ENCODE data around the gene ERC1. TPM values are rescaled to one million over a fixed set of nuclear protein-coding genes. Genes with fewer than 3 reads are reported as not detected.

The ERC1 gene
- total and polyA plus RNA-seq, 9 of the 15 experiments (the other 6 are each of a cell fraction or from before 2014, with no cell fraction given) = 0.74 to 11.8 (median 4.8) TPM

DNA sequence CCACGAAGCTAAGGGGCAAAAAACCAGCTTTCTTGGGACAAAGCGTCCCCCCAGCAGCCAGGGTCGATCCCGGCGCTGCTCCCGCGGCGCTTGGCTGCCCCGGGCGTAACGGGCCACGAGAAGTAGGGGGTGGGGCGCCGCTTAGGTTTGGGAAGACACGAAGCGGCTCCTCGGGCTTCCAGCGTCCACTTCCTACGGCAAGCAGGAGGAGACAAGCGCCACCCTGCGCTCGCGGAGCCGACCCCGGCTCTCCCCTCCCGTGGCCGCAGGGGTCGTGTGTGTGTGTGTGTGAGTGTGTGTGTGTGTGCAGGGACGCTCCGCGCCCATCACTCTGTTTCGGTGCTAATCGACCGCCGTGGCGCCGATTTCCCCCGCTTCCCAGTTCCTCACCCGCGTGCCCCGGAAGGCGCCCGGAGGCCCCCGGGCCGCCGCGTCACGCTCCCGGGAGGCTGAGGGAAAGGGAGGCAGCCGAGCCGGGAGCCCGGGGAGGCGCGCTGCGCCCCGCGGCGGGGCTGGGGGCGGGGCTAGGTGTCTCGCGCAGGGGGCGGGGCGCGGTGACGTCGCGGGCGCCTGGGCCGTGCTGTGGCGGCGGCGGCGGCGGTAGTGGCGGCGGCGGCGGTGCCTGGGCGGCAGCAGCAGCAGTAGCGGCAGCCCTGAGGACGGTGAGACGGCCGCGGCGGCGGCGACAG is at the start of gene ERC1 (continued):
- TF ChIP-seq MAX (CRISPR knock-in tag; IDR thresholded peaks at IDR 0.05) = peak; percentile 63
- peak; percentile 67 to 88 for TF ChIP-seq MAZ (CRISPR knock-in tag; conservative IDR thresholded peaks at IDR 0.05 in 1 of 2, IDR thresholded peaks at IDR 0.05 in 1 of 2)
- TF ChIP-seq ZNF408 (CRISPR knock-in tag; IDR thresholded peaks at IDR 0.05; ENCODE audit: low read depth) = no peak
- TF ChIP-seq HMG20B (CRISPR knock-in tag; IDR thresholded peaks at IDR 0.05) = no peak
- TF ChIP-seq, protein P1, sequence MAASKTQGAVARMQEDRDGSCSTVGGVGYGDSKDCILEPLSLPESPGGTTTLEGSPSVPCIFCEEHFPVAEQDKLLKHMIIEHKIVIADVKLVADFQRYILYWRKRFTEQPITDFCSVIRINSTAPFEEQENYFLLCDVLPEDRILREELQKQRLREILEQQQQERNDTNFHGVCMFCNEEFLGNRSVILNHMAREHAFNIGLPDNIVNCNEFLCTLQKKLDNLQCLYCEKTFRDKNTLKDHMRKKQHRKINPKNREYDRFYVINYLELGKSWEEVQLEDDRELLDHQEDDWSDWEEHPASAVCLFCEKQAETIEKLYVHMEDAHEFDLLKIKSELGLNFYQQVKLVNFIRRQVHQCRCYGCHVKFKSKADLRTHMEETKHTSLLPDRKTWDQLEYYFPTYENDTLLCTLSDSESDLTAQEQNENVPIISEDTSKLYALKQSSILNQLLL (CRISPR knock-in tag; IDR thresholded peaks at IDR 0.05; ENCODE audit: borderline replicate concordance) = no peak
- TF ChIP-seq NR2C2 (CRISPR knock-in tag; IDR thresholded peaks at IDR 0.05) = no peak
- peak; percentile 79 for TF ChIP-seq NR2C2 (tag; IDR thresholded peaks at IDR 0.05)
- no peak for TF ChIP-seq CBX5 (IDR thresholded peaks at IDR 0.05; ENCODE audit: borderline replicate concordance, low read depth)
- TF ChIP-seq ZC3H11A (IDR thresholded peaks at IDR 0.05; ENCODE audit: low read depth, low read length) = no peak
- 0 out of 2 replicates have a peak, but pooled peaks have one; percentile 12 for TF ChIP-seq SMARCA4 (IDR thresholded peaks at IDR 0.05)
- TF ChIP-seq MNT (conservative IDR thresholded peaks at IDR 0.05) = peak; percentile 64 to 78
- peak; percentile 84 for TF ChIP-seq ZFX (CRISPR knock-in tag; IDR thresholded peaks at IDR 0.05)
- peak; percentile 50; the same call in 1 of the 2 replicates for TF ChIP-seq TFAP4 (CRISPR knock-in tag; IDR thresholded peaks at IDR 0.05; ENCODE audit: borderline replicate concordance)
- TF ChIP-seq OTX1 (CRISPR knock-in tag; IDR thresholded peaks at IDR 0.05) = 0 out of 2 replicates have a peak, but pooled peaks have one; percentile 20
- no peak for TF ChIP-seq ZNF133 (CRISPR knock-in tag; IDR thresholded peaks at IDR 0.05)
- peak; percentile 45 for TF ChIP-seq TAF9B (IDR thresholded peaks at IDR 0.05; ENCODE audit: partially characterized antibody)
- TF ChIP-seq HNRNPL (IDR thresholded peaks at IDR 0.05; ENCODE audit: low read depth, low read length) = no peak
- TF ChIP-seq POLR2G (IDR thresholded peaks at IDR 0.05; ENCODE audit: low read depth, low read length) = peak; percentile 95
- no peak for TF ChIP-seq ZNF324 (CRISPR knock-in tag; IDR thresholded peaks at IDR 0.05)
- TF ChIP-seq FOXK1 (CRISPR knock-in tag; IDR thresholded peaks at IDR 0.05; ENCODE audit: borderline replicate concordance) = no peak
- TF ChIP-seq CAMTA2 (CRISPR knock-in tag; conservative IDR thresholded peaks at IDR 0.05) = no peak
- TF ChIP-seq KDM4B (IDR thresholded peaks at IDR 0.05; ENCODE audit: borderline replicate concordance in 2 of 2, low read depth in 1 of 2) = no peak
- TF ChIP-seq EWSR1 (IDR thresholded peaks at IDR 0.05; ENCODE audit: borderline replicate concordance, low read depth, partially characterized antibody) = no peak
- TF ChIP-seq NR4A1 (CRISPR knock-in tag; IDR thresholded peaks at IDR 0.05) = no peak
- TF ChIP-seq NR4A1 (tag; IDR thresholded peaks at IDR 0.05) = no peak
- peak; percentile 74 for TF ChIP-seq NBN (IDR thresholded peaks at IDR 0.05; ENCODE audit: low read depth)

Measured in K562 (cell line).